ENCODE results near the gene ENOX2.

Gene ENOX2

DNA sequence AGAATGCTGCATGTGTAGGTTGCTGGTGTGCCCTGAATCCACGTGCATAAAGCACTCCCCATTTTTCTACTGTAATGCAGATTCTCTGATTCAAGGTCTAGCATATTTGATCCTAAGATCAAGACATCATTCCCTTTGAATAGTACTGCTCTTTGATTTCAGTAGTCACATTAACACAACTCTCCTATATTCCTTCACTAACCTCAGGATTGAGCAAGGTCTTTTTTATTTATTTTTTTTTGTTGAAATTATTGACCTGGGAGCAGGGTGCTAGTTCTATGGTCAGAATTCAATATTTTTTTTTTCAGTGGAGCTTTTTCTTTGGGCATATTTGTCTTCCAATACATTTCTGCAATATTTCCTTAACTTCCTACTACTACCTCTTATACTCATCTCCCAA is 255.5 kb downstream of the ENOX2 start:
- no peak for DNase-seq (ENCODE audit: low read depth)
- TF ChIP-seq, protein P1, sequence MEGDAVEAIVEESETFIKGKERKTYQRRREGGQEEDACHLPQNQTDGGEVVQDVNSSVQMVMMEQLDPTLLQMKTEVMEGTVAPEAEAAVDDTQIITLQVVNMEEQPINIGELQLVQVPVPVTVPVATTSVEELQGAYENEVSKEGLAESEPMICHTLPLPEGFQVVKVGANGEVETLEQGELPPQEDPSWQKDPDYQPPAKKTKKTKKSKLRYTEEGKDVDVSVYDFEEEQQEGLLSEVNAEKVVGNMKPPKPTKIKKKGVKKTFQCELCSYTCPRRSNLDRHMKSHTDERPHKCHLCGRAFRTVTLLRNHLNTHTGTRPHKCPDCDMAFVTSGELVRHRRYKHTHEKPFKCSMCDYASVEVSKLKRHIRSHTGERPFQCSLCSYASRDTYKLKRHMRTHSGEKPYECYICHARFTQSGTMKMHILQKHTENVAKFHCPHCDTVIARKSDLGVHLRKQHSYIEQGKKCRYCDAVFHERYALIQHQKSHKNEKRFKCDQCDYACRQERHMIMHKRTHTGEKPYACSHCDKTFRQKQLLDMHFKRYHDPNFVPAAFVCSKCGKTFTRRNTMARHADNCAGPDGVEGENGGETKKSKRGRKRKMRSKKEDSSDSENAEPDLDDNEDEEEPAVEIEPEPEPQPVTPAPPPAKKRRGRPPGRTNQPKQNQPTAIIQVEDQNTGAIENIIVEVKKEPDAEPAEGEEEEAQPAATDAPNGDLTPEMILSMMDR (conservative IDR thresholded peaks at IDR 0.05; ENCODE audit: low read depth, low read length): no peak
- no peak overlapping the region for H3K4me3 ChIP-seq (ENCODE audit: low read length)

DNA sequence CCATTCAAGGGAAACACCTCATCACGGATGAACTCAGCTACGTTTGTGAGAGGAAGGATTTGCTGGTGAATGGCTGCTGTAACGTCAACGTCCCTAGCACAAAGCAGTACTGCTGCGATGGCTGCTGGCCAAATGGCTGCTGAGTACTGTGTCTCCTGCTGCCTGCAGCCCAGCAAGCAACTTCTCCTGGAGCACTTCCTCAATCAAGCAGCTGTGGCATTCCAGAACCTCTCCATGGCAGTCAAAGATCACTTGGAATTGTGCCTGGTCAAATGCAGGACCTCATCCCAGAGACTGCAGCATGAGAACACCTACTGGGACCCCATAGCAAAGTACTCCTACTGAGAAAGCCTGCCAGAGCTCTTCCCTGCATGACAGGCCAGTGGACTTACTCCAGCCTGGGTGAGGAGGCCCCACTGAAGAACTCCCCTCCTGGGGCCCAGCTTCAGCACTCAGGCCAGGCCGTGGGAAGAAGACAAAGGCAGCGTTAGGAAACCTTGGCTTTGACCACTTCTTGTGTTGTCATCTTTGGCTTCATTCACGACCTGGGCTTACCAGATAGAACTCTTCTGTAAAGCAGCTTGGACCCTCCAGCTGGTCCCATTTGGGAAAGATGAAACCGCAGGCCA is 256.9 kb downstream of the ENOX2 start:
- H3K4me3 ChIP-seq (ENCODE audit: low read length): no peak overlapping the region
- DNase-seq (ENCODE audit: low read depth): no peak
- TF ChIP-seq, protein P1 (conservative IDR thresholded peaks at IDR 0.05; ENCODE audit: low read depth, low read length): no peak

- TF ChIP-seq, protein P1 (conservative IDR thresholded peaks at IDR 0.05; ENCODE audit: low read depth, low read length): no peak
- DNase-seq (ENCODE audit: low read depth): no peak
- no peak overlapping the region for H3K4me3 ChIP-seq (ENCODE audit: low read length)
These were observed 265.4 kb downstream of the ENOX2 start for GRCh38 chrX:130637591-130637990.

DNA sequence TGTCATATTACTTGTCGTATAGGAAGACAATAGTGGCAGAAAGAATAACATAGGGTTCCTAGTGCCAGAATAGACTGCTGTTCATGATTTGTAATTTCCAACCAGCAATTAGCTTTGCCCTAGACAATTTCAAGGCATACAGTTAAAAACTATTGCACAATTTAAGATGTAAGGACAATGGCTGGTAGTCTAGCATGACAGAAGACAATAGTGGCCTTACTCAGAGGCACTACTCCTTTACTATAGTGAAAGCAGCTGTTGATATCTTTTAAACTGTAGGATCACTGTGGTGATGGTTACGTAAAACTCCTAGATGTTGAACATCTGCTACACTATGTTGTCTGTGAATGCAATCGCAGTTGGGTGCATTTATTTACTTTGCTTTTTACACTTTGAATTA is 266.7 kb downstream of the ENOX2 start:
- no peak overlapping the region for H3K4me3 ChIP-seq (ENCODE audit: low read length)
- TF ChIP-seq, protein P1 (conservative IDR thresholded peaks at IDR 0.05; ENCODE audit: low read depth, low read length): no peak
- DNase-seq (ENCODE audit: low read depth): no peak

GRCh38 chrX:130631011-130631410 is 272.0 kb downstream of the ENOX2 start:
- H3K4me3 ChIP-seq (ENCODE audit: low read length): no peak overlapping the region
- TF ChIP-seq, protein P1 (conservative IDR thresholded peaks at IDR 0.05; ENCODE audit: low read depth, low read length): no peak
- no peak for DNase-seq (ENCODE audit: low read depth)

DNA sequence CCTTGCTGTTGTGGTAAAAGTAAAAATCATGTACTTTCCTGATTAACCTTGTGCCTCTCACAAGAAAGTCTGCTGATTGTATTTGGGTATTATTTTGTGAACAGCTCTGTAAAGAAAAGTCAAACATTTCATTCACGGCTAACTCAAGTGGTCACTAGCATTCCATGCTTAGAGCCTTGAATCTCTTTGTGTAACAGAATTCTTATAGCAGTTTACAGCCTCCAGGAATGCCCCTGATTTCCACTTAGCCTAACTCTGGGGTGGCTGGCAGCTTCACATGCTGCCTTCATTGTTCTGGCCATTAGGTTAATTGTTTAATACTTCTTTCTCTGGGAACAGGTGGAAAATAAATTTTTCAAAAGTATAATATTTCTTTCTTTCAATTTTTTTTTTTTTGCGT is 274.5 kb downstream of the ENOX2 start:
- TF ChIP-seq, protein P1 (conservative IDR thresholded peaks at IDR 0.05; ENCODE audit: low read depth, low read length): no peak
- no peak for DNase-seq (ENCODE audit: low read depth)
- no peak overlapping the region for H3K4me3 ChIP-seq (ENCODE audit: low read length)

DNA sequence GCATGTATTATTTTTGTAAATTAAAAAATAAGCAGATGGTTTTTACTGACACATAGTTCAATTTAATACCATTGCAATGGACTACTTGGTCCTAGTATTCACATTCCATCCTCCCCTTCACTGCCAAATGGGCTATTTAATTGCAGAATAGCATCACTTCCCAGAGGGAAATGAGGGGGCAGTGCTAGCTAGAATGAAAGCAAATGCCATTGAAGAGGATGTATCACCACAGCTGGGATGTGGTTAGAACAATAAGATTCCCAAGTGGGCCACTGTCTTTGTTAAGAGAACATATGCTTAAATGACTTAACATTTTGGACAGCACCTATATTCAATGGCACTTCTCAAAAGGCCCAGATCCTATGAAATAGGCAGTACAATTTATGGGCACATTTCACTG is 276.5 kb downstream of the ENOX2 start:
- H3K4me3 ChIP-seq (ENCODE audit: low read length): no peak overlapping the region
- TF ChIP-seq, protein P1 (conservative IDR thresholded peaks at IDR 0.05; ENCODE audit: low read depth, low read length): no peak
- DNase-seq (ENCODE audit: low read depth): no peak

All from retinal pigment epithelial cell (primary cell).